ENCODE measurements around the gene RNF151. TPM values are rescaled to one million over a fixed set of nuclear protein-coding genes. Genes with fewer than 3 reads are reported as not detected.

RNF151 gene
- total and polyA plus RNA-seq, 3 experiments from 2014 or later: not detected

- Histone ChIP-seq H3K36me3 (ENCODE audit: insufficient read depth, low read length) (no peaks in the 10 kb centered on the region), H3K4me1 (ENCODE audit: insufficient read depth, low read length) (no peaks in the 10 kb centered on the region), H3K27ac (ENCODE audit: low read depth, low read length) (no peak overlapping the region), H3K9me3 (ENCODE audit: low read length) (no peaks in the 10 kb centered on the region), H3K27me3 (ENCODE audit: insufficient read depth, low read length, poor library complexity, severe bottlenecking) (peaks cover 26% of the 10 kb centered on the region), H3K4me3 (ENCODE audit: low read length) (no peak overlapping the region)
- peaks cover 33 to 43% of the 10 kb centered on the region in 2 donors for H3K27me3 Mint-ChIP-seq
- peaks cover 0 to 1% (median 0%) of the 10 kb centered on the region in 3 donors for H3K36me3 Mint-ChIP-seq
- no peak overlapping the region for H3K27ac Mint-ChIP-seq
- no peak for DNase-seq
- no peak overlapping the region for H3K4me3 Mint-ChIP-seq
- ChIA-PET CTCF (no interaction called here), POLR2A (no interaction called here)
- no peaks in the 10 kb centered on the region for H3K4me1 Mint-ChIP-seq
- H3K9me3 Mint-ChIP-seq: no peaks in the 10 kb centered on the region
These were observed 44.3 kb upstream of the RNF151 start for GRCh38 chr16:1922357-1922756.

GRCh38 chr16:1923299-1924034 is 43.2 kb upstream of the RNF151 start:
- Mint-ChIP-seq H3K27me3 (peaks cover 33 to 43% of the 10 kb centered on the region in 2 donors), H3K9me3 (no peaks in the 10 kb centered on the region), H3K4me1 (no peaks in the 10 kb centered on the region), H3K36me3 (peaks cover 0 to 1% (median 0%) of the 10 kb centered on the region in 3 donors), H3K27ac (peak overlapping the region in 1 of 8 donors; percentile 63), H3K4me3 (peak overlapping the region in 1 of 7 donors; percentile 58)
- H3K36me3 ChIP-seq (ENCODE audit: insufficient read depth, low read length): no peaks in the 10 kb centered on the region
- DNase-seq: no peak
- H3K9me3 ChIP-seq (ENCODE audit: low read length): no peaks in the 10 kb centered on the region
- H3K27me3 ChIP-seq (ENCODE audit: insufficient read depth, low read length, poor library complexity, severe bottlenecking): peaks cover 26% of the 10 kb centered on the region
- no peak overlapping the region for H3K4me3 ChIP-seq (ENCODE audit: low read length)
- no peak overlapping the region for H3K27ac ChIP-seq (ENCODE audit: low read depth, low read length)
- no peaks in the 10 kb centered on the region for H3K4me1 ChIP-seq (ENCODE audit: insufficient read depth, low read length)
- POLR2A ChIA-PET: no interaction called here
- CTCF ChIA-PET: interaction anchor here (1.4 kb wide), 1 partner anchor 50 kb away, joined by 4 read pairs; no protein-coding TSS in a partner anchor

- Histone ChIP-seq H3K4me1 (ENCODE audit: insufficient read depth, low read length) (no peaks in the 10 kb centered on the region), H3K27ac (ENCODE audit: low read depth, low read length) (no peak overlapping the region), H3K36me3 (ENCODE audit: insufficient read depth, low read length) (no peaks in the 10 kb centered on the region), H3K27me3 (ENCODE audit: insufficient read depth, low read length, poor library complexity, severe bottlenecking) (peaks cover 23% of the 10 kb centered on the region), H3K9me3 (ENCODE audit: low read length) (no peaks in the 10 kb centered on the region), H3K4me3 (ENCODE audit: low read length) (no peak overlapping the region)
- CTCF ChIA-PET: interaction anchor here (1.4 kb wide), 1 partner anchor 51 kb away, joined by 4 read pairs; no protein-coding TSS in a partner anchor
- Mint-ChIP-seq H3K27ac (peak overlapping the region in 1 of 8 donors; percentile 63), H3K36me3 (peaks cover 0 to 1% (median 0%) of the 10 kb centered on the region in 3 donors), H3K9me3 (no peaks in the 10 kb centered on the region), H3K27me3 (peaks cover 33 to 39% of the 10 kb centered on the region in 2 donors), H3K4me3 (peak overlapping the region in 1 of 7 donors; percentile 58), H3K4me1 (peaks cover 1 to 2% (median 2%) of the 10 kb centered on the region in 3 donors)
- DNase-seq: no peak
- POLR2A ChIA-PET: no interaction called here
These were observed 42.6 kb upstream of the RNF151 start for GRCh38 chr16:1924095-1924494.

- Mint-ChIP-seq H3K4me1 (peaks cover 2 to 4% (median 3%) of the 10 kb centered on the region in 3 donors), H3K27ac (no peak overlapping the region)
These were observed 40.4 kb upstream of the RNF151 start for GRCh38 chr16:1926271-1926670.

DNA sequence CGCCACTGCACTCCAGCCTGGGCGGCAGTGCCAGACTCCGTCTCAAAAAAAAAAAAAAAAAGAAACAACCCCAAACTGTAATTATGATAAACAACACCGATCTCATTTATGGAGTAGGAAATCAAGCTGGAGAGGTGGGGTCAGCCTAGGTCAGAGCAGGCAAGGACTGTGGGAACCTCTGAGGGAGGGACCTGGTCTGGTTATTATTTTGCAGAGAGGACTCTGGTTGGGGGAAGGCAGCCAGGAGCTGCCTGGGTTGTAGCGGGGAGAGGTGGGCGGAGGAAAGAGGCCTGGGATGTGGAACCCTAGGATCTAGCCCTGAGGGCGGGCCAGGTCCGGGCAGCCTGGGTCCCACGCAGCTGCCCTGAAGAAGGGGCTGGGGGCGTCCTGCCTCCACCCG is 37.6 kb upstream of the RNF151 start:
- CTCF ChIA-PET: interaction anchor here (0.7 to 2.3 kb wide), 14 partner anchors 9 to 223 kb away, joined by 3 to 9 read pairs (median 3); partner anchors contain the start of genes MAPK8IP3, MSRB1, NUBP2 and RPS2

More at GRCh38 chr16:1926271-1926670, 40.4 kb upstream of the RNF151 start:
- H3K36me3 Mint-ChIP-seq: peaks cover 0 to 1% (median 0%) of the 10 kb centered on the region in 3 donors
- H3K9me3 Mint-ChIP-seq: no peaks in the 10 kb centered on the region
- Histone ChIP-seq H3K27ac (ENCODE audit: low read depth, low read length) (no peak overlapping the region), H3K4me3 (ENCODE audit: low read length) (no peak overlapping the region), H3K27me3 (ENCODE audit: insufficient read depth, low read length, poor library complexity, severe bottlenecking) (peaks cover 11% of the 10 kb centered on the region), H3K9me3 (ENCODE audit: low read length) (no peaks in the 10 kb centered on the region), H3K36me3 (ENCODE audit: insufficient read depth, low read length) (no peaks in the 10 kb centered on the region), H3K4me1 (ENCODE audit: insufficient read depth, low read length) (peaks cover 4% of the 10 kb centered on the region)
- no peak overlapping the region for H3K4me3 Mint-ChIP-seq
- peaks cover 23 to 24% of the 10 kb centered on the region in 2 donors for H3K27me3 Mint-ChIP-seq
- ChIA-PET POLR2A (no interaction called here), CTCF (no interaction called here)
- DNase-seq: no peak

GRCh38 chr16:1929578-1930337 is 36.9 kb upstream of the RNF151 start:
- Mint-ChIP-seq H3K27me3 (peaks cover 1% of the 10 kb centered on the region in 2 donors), H3K4me3 (peak overlapping the region in 4 of 7 donors; percentile 34 to 72 (median 60)), H3K4me1 (peaks cover 2 to 4% (median 3%) of the 10 kb centered on the region in 3 donors), H3K9me3 (no peaks in the 10 kb centered on the region), H3K27ac (no peak overlapping the region), H3K36me3 (no peaks in the 10 kb centered on the region)
- DNase-seq: peak; percentile 88 to 93 (median 90)
- ChIA-PET POLR2A (interaction anchor here (0.6 kb wide), 1 partner anchor 30 kb away, joined by 6 read pairs; the partner anchor contains the start of gene NDUFB10), CTCF (interaction anchor here (0.7 to 2.3 kb wide), 10 partner anchors 9 to 224 kb away, joined by 3 to 9 read pairs (median 3); partner anchors contain the start of genes MAPK8IP3, MSRB1, NUBP2 and RPS2)
- H3K27ac ChIP-seq (ENCODE audit: low read depth, low read length): peak overlapping the region; percentile 38
- no peaks in the 10 kb centered on the region for H3K36me3 ChIP-seq (ENCODE audit: insufficient read depth, low read length)
- peaks cover 4% of the 10 kb centered on the region for H3K4me1 ChIP-seq (ENCODE audit: insufficient read depth, low read length)
- no peaks in the 10 kb centered on the region for H3K9me3 ChIP-seq (ENCODE audit: low read length)
- H3K27me3 ChIP-seq (ENCODE audit: insufficient read depth, low read length, poor library complexity, severe bottlenecking): no peaks in the 10 kb centered on the region
- no peak overlapping the region for H3K4me3 ChIP-seq (ENCODE audit: low read length)

More for the DNA sequence above, 37.6 kb upstream of the RNF151 start:
- peak in 1 of 5 donors; percentile 19 for DNase-seq
- Histone ChIP-seq H3K27me3 (ENCODE audit: insufficient read depth, low read length, poor library complexity, severe bottlenecking) (no peaks in the 10 kb centered on the region), H3K27ac (ENCODE audit: low read depth, low read length) (peak overlapping the region; percentile 38), H3K4me1 (ENCODE audit: insufficient read depth, low read length) (peaks cover 4% of the 10 kb centered on the region), H3K9me3 (ENCODE audit: low read length) (no peaks in the 10 kb centered on the region), H3K36me3 (ENCODE audit: insufficient read depth, low read length) (no peaks in the 10 kb centered on the region), H3K4me3 (ENCODE audit: low read length) (no peak overlapping the region)
- H3K36me3 Mint-ChIP-seq: no peaks in the 10 kb centered on the region
- H3K27ac Mint-ChIP-seq: peak overlapping the region in 3 of 8 donors; percentile 52 to 83 (median 83)
- peak overlapping the region; percentile 63 to 81 (median 78) for H3K4me3 Mint-ChIP-seq
- H3K4me1 Mint-ChIP-seq: peaks cover 2 to 4% (median 3%) of the 10 kb centered on the region in 3 donors
- POLR2A ChIA-PET: interaction anchor here (0.6 kb wide), 1 partner anchor 30 kb away, joined by 6 read pairs; the partner anchor contains the start of gene NDUFB10
- peaks cover 3 to 8% of the 10 kb centered on the region in 2 donors for H3K27me3 Mint-ChIP-seq
- no peaks in the 10 kb centered on the region for H3K9me3 Mint-ChIP-seq

- POLR2A ChIA-PET: no interaction called here
- Histone ChIP-seq H3K36me3 (ENCODE audit: insufficient read depth, low read length) (no peaks in the 10 kb centered on the region), H3K27me3 (ENCODE audit: insufficient read depth, low read length, poor library complexity, severe bottlenecking) (no peaks in the 10 kb centered on the region), H3K4me1 (ENCODE audit: insufficient read depth, low read length) (peaks cover 4% of the 10 kb centered on the region), H3K4me3 (ENCODE audit: low read length) (no peak overlapping the region), H3K9me3 (ENCODE audit: low read length) (no peaks in the 10 kb centered on the region), H3K27ac (ENCODE audit: low read depth, low read length) (no peak overlapping the region)
- H3K27me3 Mint-ChIP-seq: peaks cover 0 to 1% of the 10 kb centered on the region in 2 donors
- no peaks in the 10 kb centered on the region for H3K9me3 Mint-ChIP-seq
- no peak overlapping the region for H3K27ac Mint-ChIP-seq
- H3K4me1 Mint-ChIP-seq: peaks cover 2 to 4% (median 3%) of the 10 kb centered on the region in 3 donors
- peak overlapping the region in 1 of 7 donors; percentile 26 for H3K4me3 Mint-ChIP-seq
- no peaks in the 10 kb centered on the region for H3K36me3 Mint-ChIP-seq
- no peak for DNase-seq
- CTCF ChIA-PET: interaction anchor here (1.3 to 2.3 kb wide), 3 partner anchors 13 to 38 kb away, joined by 4 to 9 read pairs (median 4); partner anchors contain the start of genes MSRB1 and RPS2
These were observed 36.3 kb upstream of the RNF151 start for GRCh38 chr16:1930338-1930720.

Measured in CD8-positive, alpha-beta memory T cell (primary cell).